DOHH2 (cell line): ENCODE results near the gene SLC16A9.

Source experiments
- H3F3A ChIP-seq: fragments of 200-600 bp; sonication (generic), shearing (Covaris generic); 2 replicates; pipeline ENCODE4 v1.6.0; 2016; ENCODE audit warnings: antibody characterized with exemption, mild to moderate bottlenecking; ENCODE audit not compliant: control insufficient read depth, insufficient read depth
- H3K27ac ChIP-seq: fragments of 200-600 bp; sonication (generic); 2 replicates; pipeline ENCODE4 v1.5.1; 2014; ENCODE audit warnings: low read depth, mild to moderate bottlenecking, low read length, moderate library complexity
- H3K27me3 ChIP-seq: fragments of 200-600 bp; sonication (generic); 2 replicates; pipeline ENCODE4 v1.6.1; 2014; ENCODE audit warnings: mild to moderate bottlenecking, low read length, mixed read lengths; ENCODE audit not compliant: control insufficient read depth
- H3K36me3 ChIP-seq: fragments of 200-600 bp; sonication (generic); 2 replicates; pipeline ENCODE4 v1.6.1; 2014; ENCODE audit warnings: mild to moderate bottlenecking, low read length, moderate library complexity, mixed read lengths; ENCODE audit not compliant: control insufficient read depth
- H3K4me1 ChIP-seq: fragments of 200-600 bp; sonication (generic); 2 replicates; pipeline ENCODE4 v1.6.1; 2014; ENCODE audit warnings: mild to moderate bottlenecking, low read length, mixed read lengths; ENCODE audit not compliant: control insufficient read depth
- H3K4me2 ChIP-seq: fragments of 200-600 bp; sonication (generic); 2 replicates; pipeline ENCODE4 v1.6.0; 2014; ENCODE audit warnings: mild to moderate bottlenecking, low read length, moderate library complexity
- H3K4me3 ChIP-seq: fragments of 200-600 bp; sonication (generic); 2 replicates; pipeline ENCODE4 v1.5.1; 2014; ENCODE audit warnings: mild to moderate bottlenecking, low read length, mixed read lengths
- H3K79me2 ChIP-seq: fragments of 200-600 bp; sonication (generic); 2 replicates; pipeline ENCODE4 v1.6.1; 2014; ENCODE audit warnings: mild to moderate bottlenecking, low read length, mixed read lengths; ENCODE audit not compliant: control insufficient read depth
- H3K9me2 ChIP-seq: fragments of 200-600 bp; sonication (generic); replicated peaks from 2 replicates; pipeline ENCODE4 v1.6.1; 2014; ENCODE audit warnings: mild to moderate bottlenecking, low read length, mixed read lengths; ENCODE audit not compliant: control insufficient read depth
- H3K9me3 ChIP-seq: fragments of 200-600 bp; sonication (generic); 2 replicates; pipeline ENCODE4 v1.6.1; 2014; ENCODE audit warnings: antibody characterized with exemption, low read length, mixed read lengths; ENCODE audit not compliant: control insufficient read depth, insufficient read depth
- H4K20me1 ChIP-seq: fragments of 200-600 bp; sonication (generic); 2 replicates; pipeline ENCODE4 v1.6.0; 2014; ENCODE audit warnings: low read depth, mild to moderate bottlenecking, antibody characterized with exemption, low read length, moderate library complexity; ENCODE audit not compliant: control insufficient read depth, insufficient read depth
- EZH2phosphoT487 ChIP-seq: fragments of 200-600 bp; sonication (generic); IDR thresholded peaks from 2 replicates; pipeline ENCODE4 v1.6.1; 2017; ENCODE audit warnings: borderline replicate concordance, mild to moderate bottlenecking, antibody characterized with exemption, low read length, moderate library complexity, mixed read lengths
- TF ChIP-seq, protein P1 (sequence below): fragments of 200-600 bp; sonication (generic); IDR thresholded peaks from one replicate; pipeline ENCODE4 v1.5.1; 2014; ENCODE audit warnings: antibody characterized with exemption, mild to moderate bottlenecking, low read depth, low read length; ENCODE audit not compliant: poor library complexity, severe bottlenecking

The SLC16A9 gene

DNA sequence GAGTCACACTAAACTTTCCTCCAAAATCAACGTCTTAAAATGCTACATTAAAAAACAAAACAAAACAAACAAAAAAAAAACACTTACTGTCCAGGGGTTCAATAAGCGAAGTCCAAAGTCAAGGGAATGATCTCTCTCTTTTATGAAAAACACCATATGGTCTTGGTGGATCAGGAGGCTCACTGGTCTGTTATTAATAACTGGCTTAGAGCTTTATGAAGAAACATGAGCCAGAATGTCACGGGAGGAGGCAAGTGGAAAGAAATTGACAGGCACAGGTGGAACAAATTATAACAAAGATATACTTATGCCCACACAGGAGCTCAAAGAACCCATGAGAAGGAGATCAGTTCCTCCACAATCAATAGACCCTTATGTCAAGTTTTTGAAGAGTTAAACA, 43.6 kb upstream of the SLC16A9 start, which contains the start of gene MRLN:
TSS of gene MRLN (minus strand) at position 189 of the 400 bp plus-strand sequence.
- no peaks in the 10 kb centered on the region for H3K9me2 ChIP-seq
- H3K4me2 ChIP-seq: no peak within 1 kb of the TSS
- no peaks in the 10 kb centered on the region for H3K36me3 ChIP-seq
- peaks cover 5% of the 10 kb centered on the region; the same call in 1 of the 2 replicates for H3K27me3 ChIP-seq
- no peaks in the 10 kb centered on the region for H4K20me1 ChIP-seq
- TF ChIP-seq, protein P1, sequence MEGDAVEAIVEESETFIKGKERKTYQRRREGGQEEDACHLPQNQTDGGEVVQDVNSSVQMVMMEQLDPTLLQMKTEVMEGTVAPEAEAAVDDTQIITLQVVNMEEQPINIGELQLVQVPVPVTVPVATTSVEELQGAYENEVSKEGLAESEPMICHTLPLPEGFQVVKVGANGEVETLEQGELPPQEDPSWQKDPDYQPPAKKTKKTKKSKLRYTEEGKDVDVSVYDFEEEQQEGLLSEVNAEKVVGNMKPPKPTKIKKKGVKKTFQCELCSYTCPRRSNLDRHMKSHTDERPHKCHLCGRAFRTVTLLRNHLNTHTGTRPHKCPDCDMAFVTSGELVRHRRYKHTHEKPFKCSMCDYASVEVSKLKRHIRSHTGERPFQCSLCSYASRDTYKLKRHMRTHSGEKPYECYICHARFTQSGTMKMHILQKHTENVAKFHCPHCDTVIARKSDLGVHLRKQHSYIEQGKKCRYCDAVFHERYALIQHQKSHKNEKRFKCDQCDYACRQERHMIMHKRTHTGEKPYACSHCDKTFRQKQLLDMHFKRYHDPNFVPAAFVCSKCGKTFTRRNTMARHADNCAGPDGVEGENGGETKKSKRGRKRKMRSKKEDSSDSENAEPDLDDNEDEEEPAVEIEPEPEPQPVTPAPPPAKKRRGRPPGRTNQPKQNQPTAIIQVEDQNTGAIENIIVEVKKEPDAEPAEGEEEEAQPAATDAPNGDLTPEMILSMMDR: no peak
- no peak for TF ChIP-seq EZH2phosphoT487
- H3K9me3 ChIP-seq: no peaks in the 10 kb centered on the region
- H3K4me3 ChIP-seq: no peak within 1 kb of the TSS
- no peak within 1 kb of the TSS for H3K27ac ChIP-seq
- no peaks in the 10 kb centered on the region for H3F3A ChIP-seq
- H3K79me2 ChIP-seq: no peaks in the 10 kb centered on the region
- H3K4me1 ChIP-seq: peaks cover 4% of the 10 kb centered on the region; the same call in 1 of the 2 replicates

DNA sequence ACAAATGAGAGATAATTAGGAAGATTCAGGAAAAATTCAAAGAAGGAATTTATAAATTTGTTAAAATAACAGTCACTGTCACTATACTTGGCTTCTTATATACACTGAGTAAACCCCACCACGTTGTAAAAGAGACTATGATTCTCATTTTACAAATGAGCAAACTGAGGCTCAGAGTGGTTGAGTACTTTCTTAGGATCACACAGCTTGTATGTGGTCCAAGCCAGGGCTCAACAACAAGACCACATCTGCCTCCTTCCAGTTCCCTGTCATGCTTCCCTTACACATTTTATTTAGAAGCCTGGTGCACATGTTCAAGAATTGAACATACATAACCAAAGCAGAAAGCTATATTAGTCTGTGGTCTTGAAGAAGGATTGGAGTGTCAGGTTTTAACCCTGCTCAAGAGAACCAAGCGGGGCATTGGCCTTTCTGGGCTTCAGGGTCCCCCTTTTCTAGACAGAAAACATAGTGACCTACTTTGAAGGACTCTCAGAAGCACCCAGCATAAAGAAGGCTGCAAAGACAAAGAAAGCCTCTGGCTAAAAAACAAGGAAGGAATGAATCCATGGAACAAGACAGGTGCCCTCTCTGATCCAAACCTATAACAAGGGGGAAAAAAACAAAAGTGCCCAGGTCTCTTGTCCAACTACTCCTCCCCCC, 42.8 kb upstream of the SLC16A9 start:
- peaks cover 4% of the 10 kb centered on the region; the same call in 1 of the 2 replicates for H3K4me1 ChIP-seq
- no peaks in the 10 kb centered on the region for H3K9me3 ChIP-seq
- H3K27ac ChIP-seq: no peak overlapping the region
- H3K4me3 ChIP-seq: no peak overlapping the region
- H4K20me1 ChIP-seq: no peaks in the 10 kb centered on the region
- no peaks in the 10 kb centered on the region for H3F3A ChIP-seq
- H3K9me2 ChIP-seq: no peaks in the 10 kb centered on the region
- no peak overlapping the region for H3K4me2 ChIP-seq
- TF ChIP-seq, protein P1: no peak
- no peak for TF ChIP-seq EZH2phosphoT487
- H3K79me2 ChIP-seq: no peaks in the 10 kb centered on the region
- H3K27me3 ChIP-seq: peaks cover 5% of the 10 kb centered on the region; the same call in 1 of the 2 replicates
- no peaks in the 10 kb centered on the region for H3K36me3 ChIP-seq

DNA sequence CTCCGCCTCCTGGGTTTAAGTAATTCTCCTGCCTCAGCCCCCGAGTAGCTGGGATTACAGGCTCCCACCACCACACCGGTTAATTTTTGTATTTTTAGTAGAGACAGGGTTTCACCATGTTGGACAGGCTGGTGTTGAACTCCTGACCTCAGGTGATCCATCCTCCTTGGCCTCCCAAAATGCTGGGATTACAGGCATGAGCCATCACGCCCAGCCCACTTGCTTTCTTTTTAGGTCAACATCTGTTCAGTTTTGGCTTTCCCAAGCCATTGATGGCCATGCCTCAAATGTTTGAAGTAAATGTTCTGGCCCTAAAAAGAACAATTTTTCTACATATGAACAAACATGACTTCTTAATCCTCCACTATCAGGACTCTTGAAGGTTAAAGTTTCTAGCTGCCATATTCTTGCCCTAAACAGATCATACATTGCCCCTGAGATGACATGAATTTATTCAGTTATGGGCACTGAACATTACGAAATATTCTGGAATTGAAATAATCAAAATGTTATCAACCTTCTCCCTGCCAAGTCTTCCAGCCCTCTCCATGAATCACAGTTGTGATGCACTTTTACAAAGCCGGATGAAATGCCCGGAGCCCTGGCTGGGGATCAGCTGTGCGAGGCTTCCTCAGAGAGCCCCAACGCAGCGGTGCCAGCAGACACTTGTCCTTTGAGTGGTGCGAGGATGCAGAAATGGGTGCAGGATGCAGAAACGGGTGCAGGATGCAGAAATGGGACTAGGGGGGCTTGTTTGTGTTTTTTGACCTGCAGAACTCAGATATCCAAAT, 40.7 kb upstream of the SLC16A9 start:
- peaks cover 2% of the 10 kb centered on the region; the same call in 1 of the 2 replicates for H3K27me3 ChIP-seq
- H3K4me3 ChIP-seq: no peak overlapping the region
- no peak overlapping the region for H3K27ac ChIP-seq
- H3F3A ChIP-seq: no peaks in the 10 kb centered on the region
- no peaks in the 10 kb centered on the region for H3K36me3 ChIP-seq
- no peaks in the 10 kb centered on the region for H3K9me3 ChIP-seq
- no peaks in the 10 kb centered on the region for H3K9me2 ChIP-seq
- no peak for TF ChIP-seq EZH2phosphoT487
- TF ChIP-seq, protein P1: no peak
- peaks cover 4% of the 10 kb centered on the region; the same call in 1 of the 2 replicates for H3K4me1 ChIP-seq
- no peaks in the 10 kb centered on the region for H3K79me2 ChIP-seq
- H3K4me2 ChIP-seq: no peak overlapping the region
- H4K20me1 ChIP-seq: no peaks in the 10 kb centered on the region
